Measurements from ENCODE around the gene F2. TPM values are rescaled to one million over a fixed set of nuclear protein-coding genes. Genes with fewer than 3 reads are reported as not detected.

The F2 gene
- total and polyA plus RNA-seq, 2 of the 13 experiments (the other 11 are each of a cell fraction or from before 2014, with no cell fraction given) = 330 to 801 TPM

DNA sequence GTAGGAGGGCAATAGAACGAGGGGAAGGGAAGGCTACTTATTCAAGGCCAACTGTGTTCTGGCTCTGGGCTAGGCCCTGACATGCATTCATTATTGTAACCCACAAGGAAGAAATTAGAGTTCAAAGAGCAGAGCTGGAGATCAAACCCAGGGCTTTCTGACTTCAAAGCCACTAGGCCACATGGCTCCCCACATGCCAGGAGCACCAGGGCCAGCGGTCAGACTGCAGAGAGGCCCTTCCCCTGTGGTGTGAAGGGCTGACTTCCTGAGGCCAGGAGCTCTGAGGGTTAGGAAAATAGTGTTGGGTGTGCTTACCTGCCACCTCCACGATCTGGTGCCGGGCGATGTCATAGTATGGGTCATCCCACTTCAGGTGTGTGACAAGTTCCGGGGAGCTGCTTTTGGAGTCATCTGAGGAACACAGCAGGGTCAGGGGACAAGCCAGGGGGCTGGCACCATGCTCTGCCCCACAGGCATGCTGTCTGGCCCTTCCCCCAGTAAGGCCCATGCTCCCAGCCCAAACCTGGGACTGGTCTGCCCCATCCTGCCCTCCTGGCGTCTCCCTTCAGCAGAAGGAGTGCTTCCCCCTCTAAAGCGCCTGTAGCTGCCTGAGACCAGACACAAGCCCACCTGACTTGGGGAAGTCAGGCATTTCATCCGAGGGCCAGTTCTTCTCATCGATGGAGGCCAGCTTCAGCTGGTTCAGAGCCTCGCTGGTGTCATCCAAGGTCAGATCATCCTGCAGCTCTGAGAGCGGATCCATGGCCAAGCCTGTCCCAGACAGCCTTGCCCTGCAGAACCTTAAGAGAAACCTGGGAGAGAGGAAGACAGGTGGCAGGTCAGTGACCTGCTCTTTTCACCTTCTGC is 23.4 kb upstream of the F2 start (continued):
- no peak for TF ChIP-seq ZSCAN20 (CRISPR knock-in tag; IDR thresholded peaks at IDR 0.05; ENCODE audit: borderline replicate concordance)
- TF ChIP-seq SNAPC2 (CRISPR knock-in tag; IDR thresholded peaks at IDR 0.05) = no peak
- no peak for TF ChIP-seq FOXC1 (CRISPR knock-in tag; IDR thresholded peaks at IDR 0.05; ENCODE audit: borderline replicate concordance)
- TF ChIP-seq XRCC5 (optimal IDR thresholded peaks at IDR 0.05; ENCODE audit: low read length) = no peak
- TF ChIP-seq ZNF350 (CRISPR knock-in tag; IDR thresholded peaks at IDR 0.05; ENCODE audit: borderline replicate concordance, low read depth) = peak; percentile 55; the same call in 1 of the 2 replicates
- TF ChIP-seq ZNF326 (CRISPR knock-in tag; IDR thresholded peaks at IDR 0.05; ENCODE audit: borderline replicate concordance) = no peak
- no peak for TF ChIP-seq NR2C2 (CRISPR knock-in tag; IDR thresholded peaks at IDR 0.05; ENCODE audit: borderline replicate concordance)
- TF ChIP-seq ZSCAN22 (CRISPR knock-in tag; IDR thresholded peaks at IDR 0.05) = no peak
- TF ChIP-seq EP300 (IDR thresholded peaks at IDR 0.05; ENCODE audit: low read depth in 2 of 2, low read length in 2 of 2) = peak in 1 of 2 experiments; percentile 36; a peak in 2 of 4 replicates
- TF ChIP-seq EP300 (CRISPR knock-in tag; IDR thresholded peaks at IDR 0.05; ENCODE audit: borderline replicate concordance) = peak; percentile 33; the same call in 1 of the 2 replicates
- TF ChIP-seq MIXL1 (CRISPR knock-in tag; IDR thresholded peaks at IDR 0.05) = peak; percentile 61; the same call in 1 of the 2 replicates
- no peak for TF ChIP-seq ZNF501 (CRISPR knock-in tag; IDR thresholded peaks at IDR 0.05)
- no peak for TF ChIP-seq MTF1 (CRISPR knock-in tag; IDR thresholded peaks at IDR 0.05)
- TF ChIP-seq, protein P1, sequence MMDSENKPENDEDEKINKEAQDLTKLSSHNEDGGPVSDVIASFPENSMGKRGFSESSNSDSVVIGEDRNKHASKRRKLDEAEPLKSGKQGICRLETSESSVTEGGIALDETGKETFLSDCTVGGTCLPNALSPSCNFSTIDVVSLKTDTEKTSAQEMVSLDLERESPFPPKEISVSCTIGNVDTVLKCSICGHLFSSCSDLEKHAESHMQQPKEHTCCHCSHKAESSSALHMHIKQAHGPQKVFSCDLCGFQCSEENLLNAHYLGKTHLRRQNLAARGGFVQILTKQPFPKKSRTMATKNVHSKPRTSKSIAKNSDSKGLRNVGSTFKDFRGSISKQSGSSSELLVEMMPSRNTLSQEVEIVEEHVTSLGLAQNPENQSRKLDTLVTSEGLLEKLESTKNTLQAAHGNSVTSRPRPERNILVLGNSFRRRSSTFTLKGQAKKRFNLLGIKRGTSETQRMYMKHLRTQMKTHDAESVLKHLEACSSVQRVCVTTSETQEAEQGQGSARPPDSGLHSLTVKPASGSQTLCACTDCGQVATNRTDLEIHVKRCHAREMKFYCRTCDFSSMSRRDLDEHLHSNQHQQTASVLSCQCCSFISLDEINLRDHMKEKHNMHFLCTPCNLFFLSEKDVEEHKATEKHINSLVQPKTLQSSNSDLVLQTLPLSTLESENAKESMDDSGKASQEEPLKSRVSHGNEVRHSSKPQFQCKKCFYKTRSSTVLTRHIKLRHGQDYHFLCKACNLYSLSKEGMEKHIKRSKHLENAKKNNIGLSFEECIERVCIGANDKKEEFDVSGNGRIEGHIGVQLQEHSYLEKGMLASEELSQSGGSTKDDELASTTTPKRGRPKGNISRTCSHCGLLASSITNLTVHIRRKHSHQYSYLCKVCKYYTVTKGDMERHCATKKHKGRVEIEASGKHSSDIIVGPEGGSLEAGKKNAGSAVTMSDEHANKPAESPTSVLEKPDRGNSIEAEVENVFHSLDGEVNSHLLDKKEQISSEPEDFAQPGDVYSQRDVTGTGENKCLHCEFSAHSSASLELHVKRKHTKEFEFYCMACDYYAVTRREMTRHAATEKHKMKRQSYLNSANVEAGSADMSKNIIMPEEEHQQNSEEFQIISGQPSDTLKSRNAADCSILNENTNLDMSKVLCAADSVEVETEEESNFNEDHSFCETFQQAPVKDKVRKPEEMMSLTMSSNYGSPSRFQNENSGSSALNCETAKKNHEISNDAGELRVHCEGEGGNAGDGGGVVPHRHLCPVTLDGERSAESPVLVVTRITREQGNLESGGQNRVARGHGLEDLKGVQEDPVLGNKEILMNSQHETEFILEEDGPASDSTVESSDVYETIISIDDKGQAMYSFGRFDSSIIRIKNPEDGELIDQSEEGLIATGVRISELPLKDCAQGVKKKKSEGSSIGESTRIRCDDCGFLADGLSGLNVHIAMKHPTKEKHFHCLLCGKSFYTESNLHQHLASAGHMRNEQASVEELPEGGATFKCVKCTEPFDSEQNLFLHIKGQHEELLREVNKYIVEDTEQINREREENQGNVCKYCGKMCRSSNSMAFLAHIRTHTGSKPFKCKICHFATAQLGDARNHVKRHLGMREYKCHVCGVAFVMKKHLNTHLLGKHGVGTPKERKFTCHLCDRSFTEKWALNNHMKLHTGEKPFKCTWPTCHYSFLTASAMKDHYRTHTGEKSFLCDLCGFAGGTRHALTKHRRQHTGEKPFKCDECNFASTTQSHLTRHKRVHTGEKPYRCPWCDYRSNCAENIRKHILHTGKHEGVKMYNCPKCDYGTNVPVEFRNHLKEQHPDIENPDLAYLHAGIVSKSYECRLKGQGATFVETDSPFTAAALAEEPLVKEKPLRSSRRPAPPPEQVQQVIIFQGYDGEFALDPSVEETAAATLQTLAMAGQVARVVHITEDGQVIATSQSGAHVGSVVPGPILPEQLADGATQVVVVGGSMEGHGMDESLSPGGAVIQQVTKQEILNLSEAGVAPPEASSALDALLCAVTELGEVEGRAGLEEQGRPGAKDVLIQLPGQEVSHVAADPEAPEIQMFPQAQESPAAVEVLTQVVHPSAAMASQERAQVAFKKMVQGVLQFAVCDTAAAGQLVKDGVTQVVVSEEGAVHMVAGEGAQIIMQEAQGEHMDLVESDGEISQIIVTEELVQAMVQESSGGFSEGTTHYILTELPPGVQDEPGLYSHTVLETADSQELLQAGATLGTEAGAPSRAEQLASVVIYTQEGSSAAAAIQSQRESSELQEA (CRISPR knock-in tag; IDR thresholded peaks at IDR 0.05; ENCODE audit: not compliant biosample characterization) = no peak
- TF ChIP-seq, protein P2, sequence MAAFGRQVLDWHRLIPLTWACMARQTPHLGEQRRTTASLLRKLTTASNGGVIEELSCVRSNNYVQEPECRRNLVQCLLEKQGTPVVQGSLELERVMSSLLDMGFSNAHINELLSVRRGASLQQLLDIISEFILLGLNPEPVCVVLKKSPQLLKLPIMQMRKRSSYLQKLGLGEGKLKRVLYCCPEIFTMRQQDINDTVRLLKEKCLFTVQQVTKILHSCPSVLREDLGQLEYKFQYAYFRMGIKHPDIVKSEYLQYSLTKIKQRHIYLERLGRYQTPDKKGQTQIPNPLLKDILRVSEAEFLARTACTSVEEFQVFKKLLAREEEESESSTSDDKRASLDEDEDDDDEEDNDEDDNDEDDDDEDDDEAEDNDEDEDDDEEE (CRISPR knock-in tag; IDR thresholded peaks at IDR 0.05) = no peak
- TF ChIP-seq ZNF367 (CRISPR knock-in tag; IDR thresholded peaks at IDR 0.05; ENCODE audit: borderline replicate concordance) = no peak
- TF ChIP-seq NCOA2 (CRISPR knock-in tag; IDR thresholded peaks at IDR 0.05) = peak; percentile 64
- TF ChIP-seq YY1 (IDR thresholded peaks at IDR 0.05; ENCODE audit: insufficient read depth, insufficient replicate concordance, low read depth, low read length) = no peak
- TF ChIP-seq HDAC1 (CRISPR knock-in tag; IDR thresholded peaks at IDR 0.05) = peak; percentile 36; the same call in 1 of the 2 replicates
- TF ChIP-seq, protein P3, sequence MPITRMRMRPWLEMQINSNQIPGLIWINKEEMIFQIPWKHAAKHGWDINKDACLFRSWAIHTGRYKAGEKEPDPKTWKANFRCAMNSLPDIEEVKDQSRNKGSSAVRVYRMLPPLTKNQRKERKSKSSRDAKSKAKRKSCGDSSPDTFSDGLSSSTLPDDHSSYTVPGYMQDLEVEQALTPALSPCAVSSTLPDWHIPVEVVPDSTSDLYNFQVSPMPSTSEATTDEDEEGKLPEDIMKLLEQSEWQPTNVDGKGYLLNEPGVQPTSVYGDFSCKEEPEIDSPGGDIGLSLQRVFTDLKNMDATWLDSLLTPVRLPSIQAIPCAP (CRISPR knock-in tag; IDR thresholded peaks at IDR 0.05; ENCODE audit: low read depth) = no peak
